Stromal cell of bone marrow (primary cell): Measurements from ENCODE around the gene NLGN1.

Experiments
- DNase-seq: peaks from one replicate; pipeline ENCODE4 v3.0.0-alpha.2; 2012; ENCODE audit warnings: low read depth

NLGN1 gene

GRCh38 chr3:174099724-174100123 is 702.2 kb downstream of the NLGN1 start:
- DNase-seq: no peak

GRCh38 chr3:174100744-174101143 is 703.2 kb downstream of the NLGN1 start:
- DNase-seq: no peak

- DNase-seq: no peak
Observed at GRCh38 chr3:174101244-174101643, 703.7 kb downstream of the NLGN1 start.

- DNase-seq: no peak
Observed at GRCh38 chr3:174102274-174102673, 704.7 kb downstream of the NLGN1 start.

GRCh38 chr3:174102866-174103265 is 705.3 kb downstream of the NLGN1 start:
- DNase-seq: no peak

- DNase-seq: no peak
Observed at GRCh38 chr3:174110761-174111160, 713.2 kb downstream of the NLGN1 start.

- DNase-seq: no peak
Observed at GRCh38 chr3:174111776-174112175, 714.2 kb downstream of the NLGN1 start.

- no peak for DNase-seq
Observed at GRCh38 chr3:174116421-174116820, 718.9 kb downstream of the NLGN1 start.

GRCh38 chr3:174120997-174121396 is 723.5 kb downstream of the NLGN1 start:
- DNase-seq: no peak

GRCh38 chr3:174122411-174122810 is 724.9 kb downstream of the NLGN1 start:
- DNase-seq: no peak

- DNase-seq: peak; percentile 28
Observed at GRCh38 chr3:174125267-174125824, 727.8 kb downstream of the NLGN1 start.

- DNase-seq: no peak
Observed at GRCh38 chr3:174126990-174127758, 729.6 kb downstream of the NLGN1 start.

GRCh38 chr3:174132006-174132405 is 734.5 kb downstream of the NLGN1 start:
- DNase-seq: no peak

GRCh38 chr3:174132421-174133042 is 735.0 kb downstream of the NLGN1 start:
- no peak for DNase-seq

- DNase-seq: no peak
Observed at GRCh38 chr3:174146008-174146407, 748.5 kb downstream of the NLGN1 start.

GRCh38 chr3:174147798-174148197 is 750.3 kb downstream of the NLGN1 start:
- no peak for DNase-seq

GRCh38 chr3:174153871-174154270 is 756.3 kb downstream of the NLGN1 start:
- peak; percentile 60 for DNase-seq

GRCh38 chr3:174156200-174156599 is 758.7 kb downstream of the NLGN1 start:
- no peak for DNase-seq

- DNase-seq: no peak
Observed at GRCh38 chr3:174158674-174159073, 761.1 kb downstream of the NLGN1 start.

GRCh38 chr3:174159604-174160003 is 762.1 kb downstream of the NLGN1 start:
- no peak for DNase-seq

- no peak for DNase-seq
Observed at GRCh38 chr3:174162550-174162949, 765.0 kb downstream of the NLGN1 start.

GRCh38 chr3:174168026-174168425 is 770.5 kb downstream of the NLGN1 start:
- no peak for DNase-seq

- no peak for DNase-seq
Observed at GRCh38 chr3:174168538-174169254, 771.2 kb downstream of the NLGN1 start.
